ENCODE results near the gene IDH1.
A peak's percentile ranks its signal among the peaks of the same experiment; 100 is the strongest.
"Not testable (repeated sequence)": the region's sequence is repeated elsewhere in the genome, so short reads cannot be mapped to it uniquely, and the experiment has no call there.

Gene IDH1

DNA sequence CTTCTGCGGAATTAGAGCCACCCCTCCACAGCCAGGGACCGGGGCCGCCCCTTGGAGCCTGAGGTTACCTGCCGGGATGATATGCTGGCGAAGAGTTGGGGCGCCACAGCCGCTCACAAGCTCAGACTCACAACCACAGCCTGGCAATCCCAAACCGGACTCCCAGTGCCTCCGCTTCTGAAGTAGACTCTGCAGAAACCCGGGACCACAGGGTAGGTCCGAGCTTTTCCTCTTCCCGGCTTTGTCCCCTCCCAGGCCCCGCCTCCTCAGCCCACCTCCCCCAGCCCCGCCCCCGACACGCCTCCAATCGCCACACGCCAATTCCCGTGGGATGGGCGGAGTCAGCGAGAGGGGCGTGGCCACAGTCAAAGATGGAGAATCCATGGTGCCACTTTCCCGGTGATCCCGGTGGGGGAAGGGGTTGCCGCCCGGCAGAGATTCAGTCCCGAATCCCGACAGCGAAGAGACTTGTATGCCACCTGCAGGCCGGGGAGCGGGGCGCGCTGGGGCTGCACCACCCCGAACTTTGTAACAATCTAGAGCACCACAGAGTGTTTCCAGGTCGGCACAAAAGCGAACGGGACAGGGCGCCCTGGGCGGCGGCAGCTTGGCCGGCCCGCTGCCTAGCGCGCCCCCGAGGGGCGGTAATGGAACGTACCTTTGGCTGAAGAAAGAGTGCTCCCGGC lies at the start of gene IDH1:
Gene IDH1, minus strand, starts transcription at position 201 of the 686 bp plus-strand sequence. CDS start 3,520 bp downstream, outside the sequence.
- peak; percentile 98 for DNase-seq

- no peak for DNase-seq
These were observed 49.3 kb upstream of the IDH1 start for GRCh38 chr2:208304157-208304556.

DNA sequence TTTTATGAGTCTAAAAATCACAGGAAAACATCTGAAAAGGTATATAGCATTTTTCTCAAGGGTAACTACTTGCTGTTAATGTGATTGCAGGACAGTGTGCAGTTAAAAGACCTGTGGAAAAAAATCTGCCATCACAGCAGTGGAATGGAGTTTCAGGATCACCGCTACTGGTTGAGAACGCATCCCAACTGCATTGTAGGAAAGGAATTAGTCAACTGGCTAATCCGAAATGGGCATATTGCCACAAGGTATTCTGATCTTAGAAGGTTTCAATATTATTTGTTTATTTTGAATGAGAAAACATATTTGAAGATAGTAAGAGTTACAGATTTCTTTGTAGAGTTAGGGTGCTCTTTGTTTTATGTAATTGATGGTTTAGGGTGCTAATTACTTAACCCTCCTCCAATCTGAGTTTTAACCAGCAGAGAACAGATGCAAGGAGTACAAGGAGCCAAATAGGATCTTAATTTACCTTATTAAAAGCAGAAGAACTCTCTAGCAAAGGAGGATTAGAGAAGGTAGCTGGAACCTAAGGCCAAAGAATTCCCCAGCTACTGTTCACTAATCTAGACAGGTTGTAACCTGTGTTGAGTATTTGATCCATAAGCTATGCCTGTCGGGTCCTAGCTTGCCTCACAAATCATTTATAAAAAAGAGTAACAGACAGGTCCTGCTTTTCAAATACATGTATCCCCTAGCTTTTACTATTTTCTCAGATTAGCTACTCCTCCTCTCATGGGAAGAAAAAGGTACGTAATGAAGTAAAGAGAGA lies 46.2 kb upstream of the IDH1 start:
- no peak for DNase-seq

DNA sequence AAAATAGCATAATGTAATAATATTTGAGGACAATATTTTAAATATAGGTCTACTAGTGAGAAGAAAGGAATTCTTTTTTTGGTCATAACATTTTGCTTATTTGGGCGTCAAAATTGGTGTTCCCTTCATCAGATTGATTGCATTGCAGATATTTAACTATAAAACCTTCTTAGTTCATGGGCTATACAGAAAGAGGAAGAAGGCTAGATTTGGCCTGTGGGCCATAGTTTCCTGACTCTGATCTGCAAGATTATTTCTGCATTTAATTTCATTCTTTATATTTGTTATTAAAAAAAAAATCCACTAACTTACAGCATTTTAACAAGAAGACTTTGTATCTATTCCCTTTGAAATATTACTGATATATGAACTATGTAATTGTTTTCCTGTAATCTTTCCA lies 43.1 kb upstream of the IDH1 start:
- no peak for DNase-seq

DNA sequence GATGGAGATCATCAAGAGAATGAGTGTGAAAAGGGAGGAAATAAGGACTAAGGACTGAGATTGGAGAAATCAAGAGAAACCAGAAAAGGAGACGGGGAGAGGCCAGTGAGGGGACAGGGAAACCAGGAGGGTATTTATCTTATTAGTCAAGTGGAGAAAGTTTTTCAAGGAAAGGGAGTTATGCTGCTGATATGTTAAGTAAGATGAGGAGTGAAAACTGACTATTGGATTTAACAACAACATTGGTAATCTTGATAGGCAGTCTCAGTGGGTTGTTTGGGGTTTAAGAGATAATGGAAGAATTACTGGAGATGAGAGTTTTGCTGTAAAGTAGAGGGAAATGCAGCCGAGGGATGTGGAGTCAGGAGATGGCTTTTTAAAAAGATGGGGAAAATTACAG lies 41.7 kb upstream of the IDH1 start:
- DNase-seq, result no peak

GRCh38 chr2:208295834-208296233 lies 41.0 kb upstream of the IDH1 start:
- DNase-seq, result no peak

DNA sequence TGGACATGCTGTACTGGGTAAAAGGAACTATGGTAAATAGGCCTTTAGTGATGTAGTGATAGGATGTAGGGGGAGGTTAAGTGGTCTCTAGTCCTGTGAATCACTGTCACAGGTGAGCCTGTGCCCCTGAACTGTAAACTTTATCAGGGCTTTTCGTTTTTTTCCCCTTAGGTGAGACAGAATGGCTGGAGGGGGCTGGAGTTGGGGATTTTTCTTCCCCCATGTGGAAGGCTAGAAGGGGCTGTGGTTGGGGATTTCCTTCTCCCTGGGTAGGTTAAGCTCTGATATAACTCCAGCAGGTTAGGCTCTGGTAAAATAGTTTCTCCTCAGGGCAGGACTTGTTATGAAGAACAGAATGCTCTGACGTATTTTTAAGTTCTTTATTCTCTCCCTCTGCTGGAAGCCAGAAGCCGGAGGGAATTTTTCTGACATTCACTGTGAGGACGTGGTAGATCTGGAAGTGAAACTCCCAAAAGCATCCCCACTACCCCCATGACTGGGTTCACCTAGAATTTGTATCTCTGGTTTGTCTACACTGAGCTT lies 39.7 kb upstream of the IDH1 start:
- no peak for DNase-seq

GRCh38 chr2:208285853-208286252 lies 31.0 kb upstream of the IDH1 start:
- no peak for DNase-seq

GRCh38 chr2:208280933-208281332 lies 26.1 kb upstream of the IDH1 start:
- DNase-seq, result no peak

- DNase-seq, result no peak
These were observed 25.4 kb upstream of the IDH1 start for GRCh38 chr2:208280234-208280633.

- no peak for DNase-seq
These were observed 24.4 kb upstream of the IDH1 start for GRCh38 chr2:208279236-208279635.

- no peak for DNase-seq
These were observed 23.7 kb upstream of the IDH1 start for GRCh38 chr2:208278549-208278948.

- no peak for DNase-seq
These were observed 19.9 kb upstream of the IDH1 start for GRCh38 chr2:208274748-208275147.

- DNase-seq, result no peak
These were observed 14.2 kb upstream of the IDH1 start for GRCh38 chr2:208269091-208269490.

DNA sequence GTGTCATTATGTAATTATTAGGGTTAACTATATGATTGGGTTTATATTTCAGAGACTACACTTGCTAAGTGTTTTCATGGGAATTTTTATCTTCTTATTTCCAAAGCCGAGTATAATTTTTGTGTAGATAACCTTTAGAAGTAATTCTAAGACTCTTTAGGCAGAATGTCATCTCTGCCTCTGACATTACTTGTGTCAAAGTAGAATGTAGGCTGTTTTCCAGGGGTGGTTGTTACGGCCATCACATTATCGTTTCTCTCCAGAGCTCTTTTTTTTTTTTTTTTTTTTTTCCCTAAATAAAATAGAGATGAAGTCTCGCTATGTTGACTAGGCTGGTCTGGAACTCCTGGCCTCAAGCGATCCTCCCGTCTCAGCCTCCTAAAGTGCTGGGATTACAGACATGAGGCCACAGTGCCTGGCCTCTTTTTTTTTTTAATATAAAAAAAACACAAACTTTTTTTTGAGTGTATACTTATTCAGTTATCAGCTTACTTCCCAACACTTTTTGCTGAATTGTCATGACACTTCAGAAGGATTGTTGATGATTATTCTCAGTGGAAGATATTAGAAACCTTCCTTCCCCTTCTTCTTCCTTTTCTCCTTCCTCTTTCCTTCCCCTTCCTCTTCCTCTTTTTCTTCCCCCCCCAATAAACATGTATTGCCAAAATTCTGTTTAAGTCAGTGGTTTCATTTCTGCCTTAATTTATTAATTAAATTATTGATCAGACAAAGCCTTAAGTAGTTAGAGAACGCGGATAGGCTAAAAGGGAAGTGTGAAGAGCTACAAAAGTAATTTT lies 13.5 kb upstream of the IDH1 start:
- DNase-seq, result no peak

- DNase-seq, result not testable (repeated sequence)
These were observed 12.7 kb upstream of the IDH1 start for GRCh38 chr2:208267526-208267925.

DNA sequence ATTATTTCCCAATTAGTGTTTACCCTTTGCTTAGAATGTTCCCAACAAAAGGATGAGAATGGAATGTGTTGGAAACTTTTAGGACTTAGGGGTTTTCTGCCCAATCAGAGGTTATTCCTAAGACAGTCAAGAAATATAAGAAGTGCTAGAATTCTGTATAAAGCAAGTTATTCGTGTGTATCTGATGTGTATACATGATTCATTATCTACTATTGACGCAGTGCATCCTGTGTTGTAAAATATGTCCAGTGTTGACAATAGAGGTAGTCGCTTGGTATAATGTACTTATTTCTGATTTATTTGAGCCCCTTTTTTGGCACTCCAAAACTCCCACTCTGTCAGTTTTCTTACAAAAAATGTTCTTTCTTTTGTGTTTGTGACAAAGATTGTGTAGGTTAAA lies 12.1 kb upstream of the IDH1 start:
- DNase-seq, result no peak

DNA sequence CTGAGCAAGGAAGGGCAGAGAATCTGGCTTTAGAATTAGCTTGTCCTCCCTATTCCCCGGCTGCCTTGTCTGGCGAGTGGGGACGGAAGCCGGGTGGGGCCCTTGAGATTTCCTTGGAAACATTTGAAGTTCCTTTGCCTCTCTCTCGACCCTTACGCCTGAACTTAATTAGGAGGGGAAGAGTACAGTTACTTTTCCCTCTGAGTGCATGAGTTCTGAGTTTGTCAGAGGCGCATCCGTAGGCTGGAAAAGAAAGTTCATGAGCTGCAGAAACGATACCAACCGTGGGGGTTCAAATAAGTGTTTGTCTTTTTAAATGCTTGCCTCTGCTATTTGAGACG lies 11.7 kb upstream of the IDH1 start:
- no peak for DNase-seq

- peak; percentile 98 for DNase-seq
These were observed 11.1 kb upstream of the IDH1 start, which contains the start of gene PIKFYVE for GRCh38 chr2:208265801-208266552. Gene PIKFYVE, plus strand, starts transcription at chr2:208266255. Its CDS starts 5,265 bp downstream, at chr2:208271520.

- DNase-seq, result peak; percentile 45
These were observed 10.5 kb upstream of the IDH1 start for GRCh38 chr2:208265371-208265800.

GRCh38 chr2:208256849-208257813 lies 2.3 kb upstream of the IDH1 start:
- not testable (repeated sequence) for DNase-seq

Measured in right hindlimb (tissue), 1 donor.